BE2C (cell line): ENCODE measurements around the gene KL.

ENCODE experiments used
- DNase-seq: peaks from one replicate; pipeline ENCODE4 v3.0.0-alpha.2; 2020
- H3K27me3 ChIP-seq: fragments of 250-450 bp; sonication (Bioruptor Pico); 2 replicates; pipeline ENCODE4 v1.5.1; 2020; ENCODE audit warnings: mild to moderate bottlenecking
- H3K36me3 ChIP-seq: fragments of 250-450 bp; sonication (Bioruptor Pico); 2 replicates; pipeline ENCODE4 v1.5.1; 2020; ENCODE audit warnings: mild to moderate bottlenecking
- H3K4me1 ChIP-seq: fragments of 250-450 bp; sonication (Bioruptor Pico); 2 replicates; pipeline ENCODE4 v1.5.1; 2020
- H3K4me3 ChIP-seq: 2 replicates; pipeline ENCODE4 v1.5.1; 2011; ENCODE audit warnings: low read depth, low read length
- H3K9me3 ChIP-seq: fragments of 250-450 bp; sonication (Bioruptor Pico); 2 replicates; pipeline ENCODE4 v1.5.1; 2020
- CTCF ChIP-seq: IDR thresholded peaks from 2 replicates; pipeline ENCODE4 v1.5.1; 2012; ENCODE audit warnings: mild to moderate bottlenecking, low read depth, low read length

Gene KL

DNA sequence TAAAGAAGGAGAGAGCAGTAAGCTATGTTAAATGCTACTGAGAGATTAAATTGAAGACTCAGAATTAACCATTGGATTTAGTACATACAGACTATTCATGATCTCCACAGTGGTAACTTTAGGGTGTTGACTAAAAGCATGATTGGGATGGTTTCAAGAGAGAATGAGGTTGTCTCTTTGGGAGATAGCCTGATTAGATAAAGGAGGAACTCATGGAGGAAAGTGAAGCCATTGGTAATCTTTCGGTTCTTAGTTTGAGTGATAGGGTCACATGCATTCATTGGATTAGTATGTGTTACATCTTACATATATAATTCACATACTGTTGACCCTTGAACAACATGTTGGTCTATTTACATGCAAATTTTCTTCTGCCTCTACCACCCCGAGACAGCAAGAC, 18.8 kb upstream of the KL start:
- H3K9me3 ChIP-seq, result no peaks in the 10 kb centered on the region
- no peak for TF ChIP-seq CTCF
- no peaks in the 10 kb centered on the region for H3K27me3 ChIP-seq
- no peaks in the 10 kb centered on the region for H3K4me1 ChIP-seq
- no peak overlapping the region for H3K4me3 ChIP-seq
- no peaks in the 10 kb centered on the region for H3K36me3 ChIP-seq
- no peak for DNase-seq

DNA sequence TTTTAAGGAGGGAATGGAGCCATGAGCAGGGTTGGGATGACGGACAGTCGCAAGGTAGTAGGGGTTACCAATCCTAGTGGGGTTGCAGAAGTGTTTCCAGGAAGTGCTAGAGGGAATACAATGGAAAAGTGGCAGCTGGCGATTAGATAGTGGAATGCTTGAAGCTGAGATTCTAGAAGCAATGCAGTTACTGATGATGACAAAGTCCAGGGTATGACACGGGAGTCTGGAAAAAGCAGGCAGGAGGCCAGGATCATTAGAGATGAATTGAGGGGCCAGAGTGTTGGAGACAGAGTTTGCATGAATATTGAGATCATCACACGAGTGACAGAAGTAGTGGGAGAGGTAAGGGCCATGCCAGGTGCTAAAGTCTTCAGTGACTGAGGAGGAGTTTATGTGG, 17.3 kb upstream of the KL start:
- Histone ChIP-seq H3K27me3 (no peaks in the 10 kb centered on the region), H3K4me1 (no peaks in the 10 kb centered on the region), H3K9me3 (no peaks in the 10 kb centered on the region), H3K36me3 (no peaks in the 10 kb centered on the region), H3K4me3 (no peak overlapping the region)
- no peak for DNase-seq
- TF ChIP-seq CTCF, result no peak

DNA sequence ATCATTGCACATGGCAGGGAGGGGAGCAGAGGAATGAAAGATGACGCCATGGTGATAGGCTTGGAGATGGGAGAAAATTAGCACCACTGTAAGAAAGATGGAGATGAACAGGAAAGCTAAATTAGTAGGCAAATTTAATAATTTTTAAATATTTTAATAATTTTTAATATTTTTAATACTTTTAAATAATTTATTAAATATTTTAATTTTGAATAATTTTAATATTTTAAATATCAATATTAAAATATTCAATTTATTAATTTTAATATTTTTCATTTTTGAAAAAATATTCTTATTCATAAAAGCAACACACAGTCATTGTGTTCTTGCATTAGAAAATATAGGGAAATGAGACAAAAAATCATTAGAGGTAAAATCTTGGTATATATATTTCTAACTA, 15.9 kb upstream of the KL start:
- DNase-seq, result no peak

DNA sequence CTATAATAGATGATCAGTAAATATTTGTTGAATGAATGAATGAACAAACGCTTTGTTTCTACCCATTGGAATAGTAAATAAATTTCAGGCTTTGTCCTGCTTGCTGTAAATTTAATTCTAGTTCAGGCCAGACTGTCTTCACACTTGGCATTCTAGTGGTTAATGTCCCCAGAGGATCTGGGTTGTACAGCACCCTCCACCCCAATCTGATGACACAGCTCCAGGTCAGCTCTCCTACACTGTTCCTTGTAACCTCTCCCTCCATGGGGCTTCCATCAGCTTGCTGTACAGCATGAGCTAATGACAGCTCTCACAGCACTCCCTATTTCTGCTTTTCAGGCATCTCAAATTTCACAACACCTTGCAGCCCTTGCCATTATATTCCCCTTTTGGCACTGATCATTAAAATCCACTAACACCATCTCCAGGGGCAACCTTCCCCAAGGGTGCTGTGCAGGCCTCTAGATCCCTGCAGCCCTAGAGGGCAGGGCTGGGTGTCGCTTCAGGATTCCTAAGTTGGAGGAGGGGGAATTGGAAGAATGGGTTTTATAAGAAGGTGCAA, 12.7 kb upstream of the KL start:
- no peaks in the 10 kb centered on the region for H3K36me3 ChIP-seq
- no peaks in the 10 kb centered on the region for H3K27me3 ChIP-seq
- no peaks in the 10 kb centered on the region; the same call in 1 of the 2 replicates for H3K9me3 ChIP-seq
- H3K4me1 ChIP-seq, result no peaks in the 10 kb centered on the region
- TF ChIP-seq CTCF, result no peak
- DNase-seq, result no peak
- H3K4me3 ChIP-seq, result no peak overlapping the region

More for the DNA sequence above, 15.9 kb upstream of the KL start:
- no peaks in the 10 kb centered on the region for H3K4me1 ChIP-seq
- H3K9me3 ChIP-seq, result no peaks in the 10 kb centered on the region
- no peak for TF ChIP-seq CTCF
- no peak overlapping the region for H3K4me3 ChIP-seq
- H3K27me3 ChIP-seq, result no peaks in the 10 kb centered on the region
- H3K36me3 ChIP-seq, result no peaks in the 10 kb centered on the region

DNA sequence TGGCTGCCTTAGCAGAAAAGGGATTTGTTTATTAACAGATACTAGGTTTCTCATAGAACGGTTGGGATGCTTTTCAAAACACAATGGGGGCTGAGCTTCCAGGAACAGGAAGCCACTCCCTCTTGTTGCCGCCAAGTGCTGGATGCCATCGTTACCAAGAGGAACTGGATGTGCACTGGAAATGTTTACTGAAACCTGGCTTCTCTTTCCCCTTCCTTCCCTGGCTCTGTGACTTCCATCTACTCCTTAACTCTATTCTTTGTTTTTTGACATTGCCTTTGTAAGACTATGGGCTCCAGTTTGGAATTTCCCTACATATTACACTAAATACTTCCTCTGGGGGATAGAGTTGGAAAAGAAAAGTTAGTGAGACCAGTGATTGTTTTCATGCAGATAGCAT, 11.7 kb upstream of the KL start:
- no peak for TF ChIP-seq CTCF
- H3K36me3 ChIP-seq, result no peaks in the 10 kb centered on the region
- H3K9me3 ChIP-seq, result no peaks in the 10 kb centered on the region; the same call in 1 of the 2 replicates
- H3K4me1 ChIP-seq, result no peaks in the 10 kb centered on the region
- no peak overlapping the region for H3K4me3 ChIP-seq
- H3K27me3 ChIP-seq, result no peaks in the 10 kb centered on the region
- no peak for DNase-seq

DNA sequence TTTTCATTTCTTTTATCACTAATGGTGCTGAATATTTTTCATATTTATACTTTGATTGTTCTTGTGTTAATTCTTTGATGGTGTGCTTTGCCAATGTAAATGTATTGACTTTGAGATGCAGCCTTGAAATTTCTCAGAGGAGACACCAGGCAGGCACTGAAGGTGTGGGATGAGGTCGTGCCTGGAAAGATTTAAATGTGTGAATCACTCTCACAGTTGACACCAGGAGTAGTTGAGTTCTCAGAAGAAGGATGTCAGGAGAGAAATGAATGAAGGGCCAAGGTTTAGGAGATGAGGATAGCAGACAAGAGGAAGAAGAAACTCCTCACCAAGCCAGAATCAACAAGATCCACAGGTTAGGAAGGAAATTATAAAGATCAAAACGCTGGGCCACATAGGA, 10.1 kb upstream of the KL start:
- no peaks in the 10 kb centered on the region for H3K36me3 ChIP-seq
- no peaks in the 10 kb centered on the region for H3K4me1 ChIP-seq
- H3K27me3 ChIP-seq, result no peaks in the 10 kb centered on the region
- no peak overlapping the region for H3K4me3 ChIP-seq
- no peak for TF ChIP-seq CTCF
- H3K9me3 ChIP-seq, result no peaks in the 10 kb centered on the region; the same call in 1 of the 2 replicates
- no peak for DNase-seq
